NB4 (cell line): ENCODE results near the gene TCF3.

Source experiments
- DNase-seq: peaks from one replicate; pipeline ENCODE4 v3.0.0; 2010; ENCODE audit warnings: low read depth
- H3K4me3 ChIP-seq: one replicate; pipeline ENCODE4 v1.5.1; 2011; ENCODE audit warnings: mild to moderate bottlenecking, low read depth, low read length, moderate library complexity
- MYC ChIP-seq: IDR thresholded peaks from 2 replicates; pipeline ENCODE4 v1.6.1; 2011; ENCODE audit warnings: low read depth, low read length
- POLR2A ChIP-seq: IDR thresholded peaks from 2 replicates; pipeline ENCODE4 v1.6.1; 2011; ENCODE audit warnings: mild to moderate bottlenecking; ENCODE audit not compliant: insufficient read length; ENCODE audit errors: extremely low read depth
- TF ChIP-seq, protein P1 (sequence below): IDR thresholded peaks from one replicate; pipeline ENCODE4 v1.5.1; 2012; ENCODE audit warnings: low read depth, low read length
- TF ChIP-seq, protein P2 (sequence below): IDR thresholded peaks from 2 replicates; pipeline ENCODE4 v1.6.1; 2011; ENCODE audit warnings: low read depth, low read length

TCF3 gene

DNA sequence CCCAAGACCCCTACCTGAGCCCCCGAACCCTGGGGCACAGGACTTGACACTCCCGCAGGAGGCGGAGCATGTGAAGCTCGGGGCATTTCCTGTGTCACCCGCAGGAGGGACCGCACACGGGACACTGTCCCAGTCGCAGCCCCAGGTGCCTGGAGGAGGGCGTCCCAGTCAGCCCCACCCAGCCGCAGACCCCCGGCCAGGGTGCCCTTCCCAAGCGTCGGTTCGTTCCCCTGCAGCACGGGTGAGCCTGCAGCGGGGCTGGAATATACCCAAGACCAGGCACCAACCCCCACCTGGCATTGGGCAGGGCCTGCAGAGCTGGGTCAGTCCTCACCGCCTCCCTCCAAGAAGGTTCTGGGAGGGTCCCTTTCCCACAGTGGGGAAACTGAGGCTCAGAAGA, 21.6 kb downstream of the TCF3 start:
- DNase-seq = no peak
- TF ChIP-seq, protein P1, sequence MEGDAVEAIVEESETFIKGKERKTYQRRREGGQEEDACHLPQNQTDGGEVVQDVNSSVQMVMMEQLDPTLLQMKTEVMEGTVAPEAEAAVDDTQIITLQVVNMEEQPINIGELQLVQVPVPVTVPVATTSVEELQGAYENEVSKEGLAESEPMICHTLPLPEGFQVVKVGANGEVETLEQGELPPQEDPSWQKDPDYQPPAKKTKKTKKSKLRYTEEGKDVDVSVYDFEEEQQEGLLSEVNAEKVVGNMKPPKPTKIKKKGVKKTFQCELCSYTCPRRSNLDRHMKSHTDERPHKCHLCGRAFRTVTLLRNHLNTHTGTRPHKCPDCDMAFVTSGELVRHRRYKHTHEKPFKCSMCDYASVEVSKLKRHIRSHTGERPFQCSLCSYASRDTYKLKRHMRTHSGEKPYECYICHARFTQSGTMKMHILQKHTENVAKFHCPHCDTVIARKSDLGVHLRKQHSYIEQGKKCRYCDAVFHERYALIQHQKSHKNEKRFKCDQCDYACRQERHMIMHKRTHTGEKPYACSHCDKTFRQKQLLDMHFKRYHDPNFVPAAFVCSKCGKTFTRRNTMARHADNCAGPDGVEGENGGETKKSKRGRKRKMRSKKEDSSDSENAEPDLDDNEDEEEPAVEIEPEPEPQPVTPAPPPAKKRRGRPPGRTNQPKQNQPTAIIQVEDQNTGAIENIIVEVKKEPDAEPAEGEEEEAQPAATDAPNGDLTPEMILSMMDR = no peak
- TF ChIP-seq, protein P2, sequence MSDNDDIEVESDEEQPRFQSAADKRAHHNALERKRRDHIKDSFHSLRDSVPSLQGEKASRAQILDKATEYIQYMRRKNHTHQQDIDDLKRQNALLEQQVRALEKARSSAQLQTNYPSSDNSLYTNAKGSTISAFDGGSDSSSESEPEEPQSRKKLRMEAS = no peak
- no peak for TF ChIP-seq POLR2A
- no peak for TF ChIP-seq MYC
- H3K4me3 ChIP-seq = no peak overlapping the region

DNA sequence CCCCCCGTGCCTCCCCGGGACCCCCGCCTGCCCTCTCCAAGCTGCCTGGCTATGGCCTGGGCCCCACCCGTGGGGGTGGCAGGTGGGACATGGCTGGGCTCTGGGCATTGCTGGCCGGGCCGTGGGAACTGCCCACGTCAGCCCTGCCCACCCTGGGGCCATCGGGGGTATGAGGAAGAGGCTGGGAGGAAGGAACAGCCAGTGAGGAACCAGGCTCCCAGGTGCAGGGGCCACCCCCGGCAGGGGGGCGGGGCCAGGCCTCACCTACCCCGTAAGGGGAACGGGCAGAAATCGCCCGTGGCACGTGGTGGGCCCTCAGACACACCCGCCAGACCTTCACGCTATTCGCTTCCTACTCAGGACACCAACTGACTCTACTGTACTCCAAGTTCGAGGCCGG, 22.4 kb downstream of the TCF3 start:
- TF ChIP-seq POLR2A = no peak
- TF ChIP-seq, protein P2 = no peak
- no peak for TF ChIP-seq MYC
- TF ChIP-seq, protein P1 = no peak
- no peak overlapping the region for H3K4me3 ChIP-seq
- DNase-seq = no peak

DNA sequence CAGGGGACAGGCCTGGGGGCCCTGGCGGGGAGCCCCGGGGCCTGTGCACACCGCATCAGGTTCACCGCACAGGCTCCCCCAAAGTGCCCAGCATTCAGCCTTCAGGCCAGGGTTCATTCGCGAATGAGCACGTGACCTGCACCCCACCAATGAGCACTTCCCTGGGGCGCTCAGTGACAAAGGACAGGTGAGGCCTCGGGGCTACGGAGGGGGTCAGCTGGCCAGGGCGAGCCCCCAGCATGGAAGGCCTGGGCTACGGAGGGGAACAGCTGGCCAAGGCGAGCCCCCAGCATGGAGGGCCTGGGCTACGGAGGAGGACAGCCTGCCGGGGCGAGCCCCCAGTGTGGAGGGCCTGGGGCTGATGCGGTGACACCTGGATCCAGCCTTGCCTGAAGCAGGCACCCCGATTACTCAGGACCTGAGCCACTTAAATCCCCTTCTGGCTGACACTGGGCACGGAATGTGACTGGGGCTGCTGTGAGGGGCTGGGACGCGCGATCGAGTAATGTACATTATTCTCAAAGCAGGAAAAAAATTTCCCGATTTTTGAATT, 23.1 kb downstream of the TCF3 start:
- no peak for DNase-seq
- TF ChIP-seq, protein P2 = no peak
- TF ChIP-seq POLR2A (no peak), MYC (no peak)
- TF ChIP-seq, protein P1 = no peak
- no peak overlapping the region for H3K4me3 ChIP-seq

DNA sequence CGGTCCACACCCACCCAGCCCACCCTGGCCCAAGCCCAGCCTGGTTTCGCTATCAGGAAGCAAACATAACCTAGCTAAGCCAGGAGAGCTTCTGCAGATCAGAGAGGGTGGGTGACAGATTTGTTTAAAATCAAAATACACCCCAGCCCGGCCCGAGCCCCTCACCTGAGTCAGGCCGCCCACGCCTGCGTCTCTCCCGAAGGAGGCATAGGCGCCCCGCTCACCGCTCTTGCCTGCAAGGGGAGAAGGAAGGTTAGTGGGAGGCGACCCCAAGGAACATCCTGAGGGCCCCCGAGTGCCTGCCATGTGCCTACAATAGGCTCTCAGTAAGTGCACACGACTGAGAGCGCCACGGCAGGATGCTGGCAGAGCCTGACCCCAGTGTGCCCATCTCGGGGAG, 25.2 kb downstream of the TCF3 start:
- no peak for DNase-seq
- TF ChIP-seq, protein P2 = no peak
- TF ChIP-seq MYC (no peak), POLR2A (no peak)
- TF ChIP-seq, protein P1 = no peak
- no peak overlapping the region for H3K4me3 ChIP-seq

DNA sequence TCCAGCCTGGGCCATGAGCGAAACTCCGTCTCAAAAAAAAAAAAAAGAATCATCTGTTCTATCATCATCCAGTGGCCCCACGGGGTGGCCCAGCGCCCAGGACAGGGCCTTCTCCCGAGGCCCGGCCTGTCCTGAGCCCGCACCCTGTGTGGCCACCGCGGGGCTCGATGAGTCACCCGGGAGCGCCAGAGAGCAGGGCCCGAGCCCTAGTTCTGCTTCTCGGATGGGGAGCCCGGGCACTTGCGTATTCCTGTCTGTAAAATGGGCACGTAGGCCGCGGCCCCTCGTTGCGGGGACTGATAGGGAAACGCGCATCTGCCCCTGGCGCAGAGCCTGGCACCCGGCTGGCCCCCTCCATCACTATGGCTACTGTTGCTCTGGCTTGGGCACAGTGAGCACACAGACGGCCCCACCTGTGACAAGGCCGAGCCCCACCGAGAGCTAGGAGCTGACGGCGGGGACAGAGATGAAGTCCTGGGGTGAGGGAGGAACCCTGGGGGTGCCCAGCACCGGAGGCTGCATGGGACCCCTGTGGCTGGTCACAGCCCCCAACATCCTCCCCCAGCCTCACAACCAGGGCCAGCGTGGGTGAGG, 25.9 kb downstream of the TCF3 start:
- DNase-seq = no peak
- TF ChIP-seq, protein P2 = no peak
- TF ChIP-seq MYC (no peak), POLR2A (no peak)
- TF ChIP-seq, protein P1 = no peak
- no peak overlapping the region for H3K4me3 ChIP-seq

DNA sequence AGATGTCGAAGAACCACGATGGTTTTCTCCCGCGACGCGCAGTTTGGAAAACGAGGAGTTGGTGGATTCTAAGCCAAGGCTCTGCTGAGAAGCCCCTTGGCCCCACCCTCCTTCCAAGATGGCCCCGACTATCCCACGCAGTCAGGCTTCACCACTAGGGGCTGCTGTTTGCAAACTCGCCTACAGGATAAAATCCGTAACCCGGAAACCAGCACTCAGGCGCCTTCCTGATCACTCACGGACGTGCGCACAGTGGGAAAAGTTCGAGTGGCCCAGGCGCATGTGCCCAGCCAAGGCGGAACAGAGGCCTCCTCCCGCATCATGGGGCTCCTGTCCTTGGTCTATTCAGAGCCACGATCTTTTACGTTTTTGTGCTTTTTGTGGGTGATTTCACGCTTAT, 28.0 kb downstream of the TCF3 start:
- H3K4me3 ChIP-seq = no peak overlapping the region
- no peak for TF ChIP-seq POLR2A
- TF ChIP-seq MYC = no peak
- TF ChIP-seq, protein P1 = peak; percentile 55
- TF ChIP-seq, protein P2 = no peak
- peak; percentile 49 for DNase-seq
